DOHH2 (cell line): ENCODE data around the gene ARL6IP1.

Source experiments
- H3F3A ChIP-seq: fragments of 200-600 bp; sonication (generic), shearing (Covaris generic); 2 replicates; pipeline ENCODE4 v1.6.0; 2016; ENCODE audit warnings: antibody characterized with exemption, mild to moderate bottlenecking; ENCODE audit not compliant: control insufficient read depth, insufficient read depth
- H3K27ac ChIP-seq: fragments of 200-600 bp; sonication (generic); 2 replicates; pipeline ENCODE4 v1.5.1; 2014; ENCODE audit warnings: low read depth, mild to moderate bottlenecking, low read length, moderate library complexity
- H3K27me3 ChIP-seq: fragments of 200-600 bp; sonication (generic); 2 replicates; pipeline ENCODE4 v1.6.1; 2014; ENCODE audit warnings: mild to moderate bottlenecking, low read length, mixed read lengths; ENCODE audit not compliant: control insufficient read depth
- H3K36me3 ChIP-seq: fragments of 200-600 bp; sonication (generic); 2 replicates; pipeline ENCODE4 v1.6.1; 2014; ENCODE audit warnings: mild to moderate bottlenecking, low read length, moderate library complexity, mixed read lengths; ENCODE audit not compliant: control insufficient read depth
- H3K4me1 ChIP-seq: fragments of 200-600 bp; sonication (generic); 2 replicates; pipeline ENCODE4 v1.6.1; 2014; ENCODE audit warnings: mild to moderate bottlenecking, low read length, mixed read lengths; ENCODE audit not compliant: control insufficient read depth
- H3K4me2 ChIP-seq: fragments of 200-600 bp; sonication (generic); 2 replicates; pipeline ENCODE4 v1.6.0; 2014; ENCODE audit warnings: mild to moderate bottlenecking, low read length, moderate library complexity
- H3K4me3 ChIP-seq: fragments of 200-600 bp; sonication (generic); 2 replicates; pipeline ENCODE4 v1.5.1; 2014; ENCODE audit warnings: mild to moderate bottlenecking, low read length, mixed read lengths
- H3K79me2 ChIP-seq: fragments of 200-600 bp; sonication (generic); 2 replicates; pipeline ENCODE4 v1.6.1; 2014; ENCODE audit warnings: mild to moderate bottlenecking, low read length, mixed read lengths; ENCODE audit not compliant: control insufficient read depth
- H3K9me2 ChIP-seq: fragments of 200-600 bp; sonication (generic); replicated peaks from 2 replicates; pipeline ENCODE4 v1.6.1; 2014; ENCODE audit warnings: mild to moderate bottlenecking, low read length, mixed read lengths; ENCODE audit not compliant: control insufficient read depth
- H3K9me3 ChIP-seq: fragments of 200-600 bp; sonication (generic); 2 replicates; pipeline ENCODE4 v1.6.1; 2014; ENCODE audit warnings: antibody characterized with exemption, low read length, mixed read lengths; ENCODE audit not compliant: control insufficient read depth, insufficient read depth
- H4K20me1 ChIP-seq: fragments of 200-600 bp; sonication (generic); 2 replicates; pipeline ENCODE4 v1.6.0; 2014; ENCODE audit warnings: low read depth, mild to moderate bottlenecking, antibody characterized with exemption, low read length, moderate library complexity; ENCODE audit not compliant: control insufficient read depth, insufficient read depth
- EZH2phosphoT487 ChIP-seq: fragments of 200-600 bp; sonication (generic); IDR thresholded peaks from 2 replicates; pipeline ENCODE4 v1.6.1; 2017; ENCODE audit warnings: borderline replicate concordance, mild to moderate bottlenecking, antibody characterized with exemption, low read length, moderate library complexity, mixed read lengths
- TF ChIP-seq, protein P1 (sequence below): fragments of 200-600 bp; sonication (generic); IDR thresholded peaks from one replicate; pipeline ENCODE4 v1.5.1; 2014; ENCODE audit warnings: antibody characterized with exemption, mild to moderate bottlenecking, low read depth, low read length; ENCODE audit not compliant: poor library complexity, severe bottlenecking

The ARL6IP1 gene

GRCh38 chr16:18841833-18842525 is 40.6 kb upstream of the ARL6IP1 start:
- H3K4me2 ChIP-seq: no peak overlapping the region
- peaks cover 13% of the 10 kb centered on the region for H3K79me2 ChIP-seq
- no peak overlapping the region for H3K4me3 ChIP-seq
- H3K4me1 ChIP-seq: no peaks in the 10 kb centered on the region
- H3F3A ChIP-seq: peaks cover 5% of the 10 kb centered on the region
- TF ChIP-seq, protein P1, sequence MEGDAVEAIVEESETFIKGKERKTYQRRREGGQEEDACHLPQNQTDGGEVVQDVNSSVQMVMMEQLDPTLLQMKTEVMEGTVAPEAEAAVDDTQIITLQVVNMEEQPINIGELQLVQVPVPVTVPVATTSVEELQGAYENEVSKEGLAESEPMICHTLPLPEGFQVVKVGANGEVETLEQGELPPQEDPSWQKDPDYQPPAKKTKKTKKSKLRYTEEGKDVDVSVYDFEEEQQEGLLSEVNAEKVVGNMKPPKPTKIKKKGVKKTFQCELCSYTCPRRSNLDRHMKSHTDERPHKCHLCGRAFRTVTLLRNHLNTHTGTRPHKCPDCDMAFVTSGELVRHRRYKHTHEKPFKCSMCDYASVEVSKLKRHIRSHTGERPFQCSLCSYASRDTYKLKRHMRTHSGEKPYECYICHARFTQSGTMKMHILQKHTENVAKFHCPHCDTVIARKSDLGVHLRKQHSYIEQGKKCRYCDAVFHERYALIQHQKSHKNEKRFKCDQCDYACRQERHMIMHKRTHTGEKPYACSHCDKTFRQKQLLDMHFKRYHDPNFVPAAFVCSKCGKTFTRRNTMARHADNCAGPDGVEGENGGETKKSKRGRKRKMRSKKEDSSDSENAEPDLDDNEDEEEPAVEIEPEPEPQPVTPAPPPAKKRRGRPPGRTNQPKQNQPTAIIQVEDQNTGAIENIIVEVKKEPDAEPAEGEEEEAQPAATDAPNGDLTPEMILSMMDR: no peak
- TF ChIP-seq EZH2phosphoT487: no peak
- H4K20me1 ChIP-seq: 0 out of 2 replicates have a peak, but pooled peaks cover 3% of the 10 kb centered on the region
- no peaks in the 10 kb centered on the region for H3K9me2 ChIP-seq
- no peaks in the 10 kb centered on the region for H3K9me3 ChIP-seq
- H3K36me3 ChIP-seq: peaks cover 92% of the 10 kb centered on the region
- H3K27ac ChIP-seq: no peak overlapping the region
- H3K27me3 ChIP-seq: no peaks in the 10 kb centered on the region

GRCh38 chr16:18839555-18839954 is 38.2 kb upstream of the ARL6IP1 start:
- peaks cover 5% of the 10 kb centered on the region for H3F3A ChIP-seq
- H3K9me3 ChIP-seq: no peaks in the 10 kb centered on the region
- H3K4me3 ChIP-seq: no peak overlapping the region
- H4K20me1 ChIP-seq: 0 out of 2 replicates have a peak, but pooled peaks cover 3% of the 10 kb centered on the region
- H3K79me2 ChIP-seq: peaks cover 8% of the 10 kb centered on the region
- no peaks in the 10 kb centered on the region for H3K27me3 ChIP-seq
- TF ChIP-seq EZH2phosphoT487: no peak
- TF ChIP-seq, protein P1: no peak
- H3K27ac ChIP-seq: no peak overlapping the region
- H3K4me2 ChIP-seq: no peak overlapping the region
- peaks cover 92% of the 10 kb centered on the region for H3K36me3 ChIP-seq
- H3K9me2 ChIP-seq: no peaks in the 10 kb centered on the region
- no peaks in the 10 kb centered on the region for H3K4me1 ChIP-seq

DNA sequence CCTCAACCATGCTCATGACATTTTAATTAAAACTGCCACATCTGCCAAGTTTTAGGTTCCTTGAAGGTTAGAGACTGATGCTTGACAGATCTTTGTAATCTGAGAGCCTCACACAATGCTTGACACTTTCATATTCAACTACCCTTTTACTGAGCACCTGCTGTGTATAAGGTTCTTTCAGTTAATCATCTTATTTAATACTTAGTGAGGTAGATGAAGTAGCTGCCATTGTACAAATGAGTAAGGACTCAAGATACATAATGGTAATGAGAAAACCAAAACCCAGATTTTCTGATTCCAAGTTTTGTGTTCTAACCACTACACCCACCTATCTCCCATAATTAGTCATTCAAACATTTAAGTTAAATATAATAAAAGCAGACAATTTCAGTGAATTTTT is 35.4 kb upstream of the ARL6IP1 start:
- H4K20me1 ChIP-seq: 0 out of 2 replicates have a peak, but pooled peaks cover 2% of the 10 kb centered on the region
- no peak overlapping the region for H3K4me2 ChIP-seq
- H3K9me3 ChIP-seq: no peaks in the 10 kb centered on the region
- H3K9me2 ChIP-seq: no peaks in the 10 kb centered on the region
- H3K4me3 ChIP-seq: no peak overlapping the region
- H3K27me3 ChIP-seq: no peaks in the 10 kb centered on the region
- TF ChIP-seq, protein P1: no peak
- TF ChIP-seq EZH2phosphoT487: no peak
- H3F3A ChIP-seq: peaks cover 4% of the 10 kb centered on the region
- no peaks in the 10 kb centered on the region for H3K4me1 ChIP-seq
- no peaks in the 10 kb centered on the region for H3K79me2 ChIP-seq
- peaks cover 98% of the 10 kb centered on the region for H3K36me3 ChIP-seq
- H3K27ac ChIP-seq: no peak overlapping the region
